ENCODE measurements around the gene CDCA4.
"Not testable (repeated sequence)": the region's sequence is repeated elsewhere in the genome, so short reads cannot be mapped to it uniquely, and the experiment has no call there.

The CDCA4 gene

DNA sequence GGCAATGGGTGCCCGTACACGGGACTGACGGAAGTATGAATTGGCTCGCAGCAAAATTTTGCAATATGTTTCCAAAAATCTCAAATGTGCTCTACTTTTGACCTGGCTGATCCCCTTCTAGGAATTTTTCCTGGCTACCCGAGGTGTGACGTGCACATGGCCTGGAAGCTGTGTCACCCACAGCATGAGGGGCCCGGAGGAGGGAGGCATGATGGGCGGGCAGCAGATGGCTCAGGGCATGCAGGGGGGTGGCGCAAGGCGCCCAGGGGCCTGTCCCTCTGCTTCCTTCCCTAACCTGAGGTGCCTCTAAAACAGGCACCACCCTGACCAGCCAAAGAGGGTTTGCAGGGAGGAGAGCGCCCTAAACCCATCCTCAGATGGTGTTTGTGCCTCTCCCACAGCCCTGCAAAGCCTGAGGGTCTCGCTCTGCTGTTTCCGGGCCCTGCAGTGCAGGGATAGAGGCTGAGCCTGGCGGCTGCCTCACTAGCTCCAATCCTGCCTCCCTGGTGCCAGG is 37.7 kb upstream of the CDCA4 start:
- DNase-seq (ENCODE audit: low read depth), result no peak

- no peak for DNase-seq (ENCODE audit: low read depth)
These were observed 35.5 kb upstream of the CDCA4 start for GRCh38 chr14:105056303-105056831.

GRCh38 chr14:105055736-105056302 is 34.9 kb upstream of the CDCA4 start:
- DNase-seq (ENCODE audit: low read depth), result no peak

- DNase-seq (ENCODE audit: low read depth), result no peak
These were observed 34.5 kb upstream of the CDCA4 start for GRCh38 chr14:105055334-105055733.

DNA sequence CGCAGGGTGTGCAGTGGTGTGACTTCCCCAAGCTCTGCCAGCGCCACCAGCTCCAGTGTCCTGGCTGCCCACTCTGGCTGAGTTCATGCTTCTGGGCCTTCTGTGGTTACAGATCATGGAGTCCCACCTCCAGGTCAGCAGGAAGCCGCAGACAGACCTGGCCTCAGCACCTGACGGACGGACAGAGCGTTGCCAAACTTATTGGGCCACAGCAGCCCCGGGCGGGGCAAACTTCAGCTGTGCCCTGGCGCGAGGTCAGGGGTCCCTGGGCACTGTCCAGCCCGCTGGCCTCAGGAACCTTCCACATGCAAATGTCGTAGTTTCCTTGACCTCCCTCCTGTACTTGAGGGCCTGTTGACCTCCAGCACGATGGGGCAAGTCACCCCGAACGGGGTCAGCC is 33.1 kb upstream of the CDCA4 start:
- no peak for DNase-seq (ENCODE audit: low read depth)

- no peak for DNase-seq (ENCODE audit: low read depth)
These were observed 32.5 kb upstream of the CDCA4 start for GRCh38 chr14:105053421-105053820.

DNA sequence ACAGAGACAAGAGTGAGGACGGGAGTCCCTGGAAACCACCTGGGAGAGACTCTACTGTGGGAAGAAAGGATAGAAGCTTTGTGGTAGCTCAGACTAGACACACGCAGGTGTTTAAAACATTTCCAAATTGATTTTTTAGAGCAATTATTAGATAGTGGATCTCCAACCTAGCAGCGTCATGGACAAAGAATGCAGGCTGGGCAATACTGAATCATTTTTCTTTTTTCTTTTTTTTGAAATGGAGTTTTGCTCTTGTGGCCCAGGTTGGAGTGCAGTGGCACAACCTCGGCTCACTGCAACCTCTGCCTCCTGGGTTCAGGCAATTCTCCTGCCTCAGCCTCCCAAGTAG is 31.2 kb upstream of the CDCA4 start:
- no peak for DNase-seq (ENCODE audit: low read depth)

DNA sequence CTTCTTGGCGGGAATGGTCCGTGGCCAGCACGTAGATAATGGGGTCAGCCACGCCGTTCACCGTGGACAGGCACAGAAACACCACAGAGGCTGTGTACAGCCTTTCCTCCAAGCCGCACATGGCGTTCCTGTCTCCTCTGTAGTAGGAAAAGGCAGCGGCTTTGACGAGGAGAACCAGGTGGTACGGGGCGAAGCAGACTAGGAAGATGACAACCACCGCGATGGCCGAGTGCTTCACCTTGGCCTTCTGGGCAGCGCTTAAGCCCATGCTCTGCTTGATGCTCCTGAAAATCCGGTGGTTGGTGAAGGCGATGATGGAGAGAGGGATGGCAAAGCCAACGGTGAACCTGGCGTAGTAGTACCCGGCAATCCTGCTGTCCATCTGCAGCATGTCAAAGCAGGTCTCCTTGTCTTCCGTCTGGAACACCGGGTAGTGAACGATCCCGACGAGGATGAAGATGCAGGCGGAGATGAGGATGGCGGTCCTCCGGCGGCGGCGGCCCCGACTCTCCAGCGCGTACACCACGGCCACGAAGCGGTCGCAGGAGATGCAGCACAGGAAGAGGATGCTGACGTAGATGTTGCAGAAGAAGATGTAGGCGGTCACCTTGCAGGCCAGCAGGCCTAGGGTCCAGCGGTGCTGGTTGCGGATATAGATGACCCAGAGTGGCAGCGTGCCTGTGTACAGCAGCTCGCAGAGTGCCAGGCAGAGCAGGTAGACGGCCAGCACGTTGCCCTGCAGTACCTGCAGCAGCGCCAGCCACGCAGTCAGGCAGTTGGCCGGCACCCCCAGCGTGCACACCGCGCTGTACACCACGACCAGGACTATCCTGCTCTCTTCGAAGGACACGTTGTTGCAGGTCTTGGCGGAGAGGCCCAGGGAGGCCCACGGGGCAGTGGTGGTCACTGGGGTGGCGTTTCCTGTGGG is 30.6 kb upstream of the CDCA4 start:
- no peak for DNase-seq (ENCODE audit: low read depth)

DNA sequence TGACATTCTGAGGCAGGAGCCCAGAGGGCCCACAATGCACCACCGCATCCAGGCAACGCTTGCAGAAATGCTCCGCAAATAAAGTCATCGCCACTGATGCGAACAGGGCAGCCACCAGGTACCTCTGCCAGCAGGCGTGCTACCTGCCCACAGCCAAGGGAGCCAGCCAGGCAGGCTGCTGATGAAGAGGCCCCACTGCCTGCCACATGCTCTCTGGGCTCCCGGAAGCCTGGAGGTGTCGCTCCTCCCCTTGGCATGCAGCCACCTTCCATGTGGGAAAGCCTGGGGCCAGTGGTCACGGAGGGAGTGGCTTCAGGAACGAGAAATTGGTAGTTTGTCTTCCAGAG is 29.6 kb upstream of the CDCA4 start:
- no peak for DNase-seq (ENCODE audit: low read depth)

DNA sequence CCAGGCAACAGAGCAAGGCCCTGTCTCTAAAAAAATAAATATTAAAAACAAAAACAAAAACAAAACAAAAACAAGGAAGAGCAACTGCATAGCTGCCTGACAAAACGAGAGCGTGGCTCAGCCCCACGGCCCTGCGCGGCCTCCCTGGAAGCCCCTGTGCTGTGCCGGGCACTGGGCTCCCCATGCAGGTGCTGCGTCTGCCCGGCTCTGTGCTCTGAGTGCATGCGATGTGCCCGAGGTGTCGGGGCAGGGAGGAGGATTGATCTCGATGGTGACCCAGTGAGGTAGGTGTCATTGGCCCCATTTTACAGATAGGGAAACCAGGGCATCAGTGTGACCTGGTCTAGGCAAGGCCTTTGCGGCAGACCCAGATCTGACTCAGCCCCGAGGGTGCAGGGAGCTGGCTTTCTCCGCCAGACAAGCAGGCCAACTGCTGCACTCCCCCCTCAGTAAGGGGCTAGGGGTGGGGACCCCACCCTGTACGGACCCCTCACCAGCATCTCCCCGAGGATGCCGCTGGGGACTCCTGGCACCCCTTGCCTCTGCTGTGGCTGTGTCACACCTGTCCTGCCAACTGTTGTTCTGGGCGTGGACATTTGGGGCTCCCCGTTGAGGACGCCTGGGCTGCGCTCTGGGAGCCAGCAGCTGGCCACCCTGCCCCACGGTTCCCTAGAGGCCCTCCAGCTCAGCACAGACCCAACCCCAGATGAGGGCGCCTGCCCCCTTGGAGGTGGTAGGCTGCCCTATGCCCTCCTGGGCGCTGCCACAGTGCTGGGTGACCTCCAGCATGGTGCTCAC is 29.1 kb upstream of the CDCA4 start:
- no peak for DNase-seq (ENCODE audit: low read depth)

- no peak for DNase-seq (ENCODE audit: low read depth)
These were observed 26.6 kb upstream of the CDCA4 start for GRCh38 chr14:105047283-105048016.

DNA sequence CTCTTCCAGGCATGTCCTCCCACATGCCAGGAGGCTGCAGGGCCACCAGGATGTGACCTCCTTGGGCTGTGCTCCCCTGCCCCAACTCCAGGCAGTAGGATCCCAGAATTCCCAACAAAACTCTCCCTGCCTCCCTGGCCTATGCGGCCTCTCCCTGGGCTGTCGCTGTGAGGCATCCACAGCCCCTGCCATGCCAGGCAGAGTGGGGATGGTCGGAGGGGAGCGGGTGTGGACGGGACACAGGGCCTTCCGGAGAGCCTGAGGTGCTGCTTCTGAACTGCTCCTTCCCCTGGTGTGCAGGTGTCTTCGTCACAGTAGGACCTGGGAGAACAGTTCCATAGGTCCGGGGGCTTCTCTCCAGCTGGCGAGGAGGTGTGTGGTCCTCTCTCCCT is 26.0 kb upstream of the CDCA4 start:
- no peak for DNase-seq (ENCODE audit: low read depth)

DNA sequence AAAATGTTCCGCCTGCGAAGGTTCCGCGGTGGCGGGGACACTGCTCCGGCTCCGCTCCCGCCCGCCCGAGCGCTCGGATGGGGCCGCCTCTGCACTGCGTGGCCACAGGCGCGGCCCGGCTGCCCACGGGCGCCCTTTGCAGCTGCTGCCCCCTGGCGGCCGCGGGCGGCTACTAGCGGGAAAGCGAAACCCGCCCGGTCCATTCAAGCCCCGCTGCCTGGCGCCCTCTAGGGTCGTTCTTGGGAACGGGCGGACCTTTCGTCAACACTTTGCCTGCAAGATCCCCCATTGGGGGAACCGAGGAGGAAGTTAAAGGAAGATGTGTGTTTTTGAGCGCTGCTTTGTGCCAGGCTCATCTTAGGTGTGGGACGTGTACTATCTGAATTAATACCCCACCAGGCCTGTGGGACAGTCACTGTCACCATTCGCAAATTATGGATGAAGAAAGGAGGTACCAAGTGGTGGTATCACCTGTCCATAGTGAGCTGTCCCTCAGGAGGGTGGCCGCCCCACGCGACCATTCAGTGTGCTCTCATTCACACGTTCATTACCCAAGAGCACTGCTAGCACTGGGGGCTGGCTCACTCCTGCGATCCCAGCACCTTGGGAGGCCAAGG is 24.9 kb upstream of the CDCA4 start:
- DNase-seq (ENCODE audit: low read depth), result peak; percentile 86

- no peak for DNase-seq (ENCODE audit: low read depth)
These were observed 22.8 kb upstream of the CDCA4 start for GRCh38 chr14:105043641-105044040.

- DNase-seq (ENCODE audit: low read depth), result no peak
These were observed 21.9 kb upstream of the CDCA4 start for GRCh38 chr14:105042813-105043212.

GRCh38 chr14:105041841-105042765 is 21.2 kb upstream of the CDCA4 start:
- DNase-seq (ENCODE audit: low read depth), result no peak

GRCh38 chr14:105039458-105040205 is 18.7 kb upstream of the CDCA4 start:
- no peak for DNase-seq (ENCODE audit: low read depth)

- DNase-seq (ENCODE audit: low read depth), result not testable (repeated sequence)
These were observed 14.7 kb upstream of the CDCA4 start for GRCh38 chr14:105035616-105036015.

GRCh38 chr14:105034315-105035039 is 13.6 kb upstream of the CDCA4 start:
- no peak for DNase-seq (ENCODE audit: low read depth)

Data from T follicular helper cell (primary cell).